GM19468 (cell line): Measurements from ENCODE around the gene C1QTNF2.

Experiments
- ATAC-seq: cut with Tn5 transposase; IDR thresholded peaks from one replicate; pipeline ENCODE4 v1.9.1; 2021; ENCODE audit warnings: mild to moderate bottlenecking, moderate library complexity, moderate number of reproducible peaks; ENCODE audit not compliant: unreplicated experiment; ENCODE audit errors: extremely low read depth

C1QTNF2 gene

GRCh38 chr5:160375701-160376100, 5.3 kb upstream of the C1QTNF2 start:
- ATAC-seq: no peak

GRCh38 chr5:160375166-160375565, 4.7 kb upstream of the C1QTNF2 start:
- no peak for ATAC-seq

- no peak for ATAC-seq
Observed at GRCh38 chr5:160371294-160371693, 868 bp upstream of the C1QTNF2 start.

GRCh38 chr5:160370713-160371034, 248 bp upstream of the C1QTNF2 start:
- ATAC-seq: no peak

GRCh38 chr5:160367885-160368284, 2.5 kb downstream of the C1QTNF2 start:
- ATAC-seq: no peak

- no peak for ATAC-seq
Observed at GRCh38 chr5:160367261-160367660, 3.2 kb downstream of the C1QTNF2 start.

- no peak for ATAC-seq
Observed at GRCh38 chr5:160366230-160366629, 4.2 kb downstream of the C1QTNF2 start.

- no peak for ATAC-seq
Observed at GRCh38 chr5:160363660-160364395, 6.6 kb downstream of the C1QTNF2 start.

GRCh38 chr5:160363211-160363610, 7.2 kb downstream of the C1QTNF2 start:
- no peak for ATAC-seq

GRCh38 chr5:160361624-160362228, 8.7 kb downstream of the C1QTNF2 start:
- no peak for ATAC-seq

GRCh38 chr5:160360310-160360709, 10.1 kb downstream of the C1QTNF2 start:
- ATAC-seq: no peak

- no peak for ATAC-seq
Observed at GRCh38 chr5:160359816-160360215, 10.6 kb downstream of the C1QTNF2 start.

- ATAC-seq: no peak
Observed at GRCh38 chr5:160359242-160359641, 11.2 kb downstream of the C1QTNF2 start.

GRCh38 chr5:160357861-160358411, 12.5 kb downstream of the C1QTNF2 start:
- no peak for ATAC-seq

GRCh38 chr5:160357394-160357793, 13.0 kb downstream of the C1QTNF2 start:
- ATAC-seq: no peak

- no peak for ATAC-seq
Observed at GRCh38 chr5:160356550-160357347, 13.7 kb downstream of the C1QTNF2 start.

GRCh38 chr5:160354666-160355065, 15.8 kb downstream of the C1QTNF2 start:
- no peak for ATAC-seq

GRCh38 chr5:160353379-160353778, 17.0 kb downstream of the C1QTNF2 start:
- ATAC-seq: no peak

GRCh38 chr5:160352308-160352707, 18.1 kb downstream of the C1QTNF2 start:
- no peak for ATAC-seq

GRCh38 chr5:160349935-160350303, 20.5 kb downstream of the C1QTNF2 start:
- ATAC-seq: no peak
